H1 (cell line): Measurements from ENCODE around the gene STEAP2. TPM values are rescaled to one million over a fixed set of nuclear protein-coding genes. Genes with fewer than 3 reads are reported as not detected.

Experiments
- CTCF ChIA-PET: fragments of 300-600 bp; sonication (Branson Sonifier 250); formaldehyde crosslinking; loops from one replicate; lab custom pipeline; 2021; ENCODE audit not compliant: partially characterized antibody; lab: Charles Lee
- POLR2A ChIA-PET: fragments of 300-600 bp; sonication (Branson Sonifier 250); formaldehyde crosslinking; loops from one replicate; lab custom pipeline; 2021; ENCODE audit warnings: inconsistent platforms; ENCODE audit not compliant: partially characterized antibody; lab: Charles Lee
- DNase-seq, 2 experiments: peaks; one replicate each; pipeline versions ENCODE4 v3.0.0 to v3.0.0-alpha.2; 2010 to 2022; ENCODE audit warnings: low spot score in 2 of 2, low read depth in 1 of 2, mixed read lengths in 1 of 2
- FAIRE-seq: peaks from 2 replicates; lab custom pipeline; 2011; peaks lifted over from hg19 to GRCh38; lab: Jason Lieb, UNC
- H2AFZ ChIP-seq: 2 replicates; pipeline ENCODE4 v1.8.1; 2012; ENCODE audit warnings: low read length, inconsistent platforms
- H2AK5ac ChIP-seq: 2 replicates; pipeline ENCODE4 v1.6.1; 2013; ENCODE audit warnings: low read depth, low read length
- H2BK120ac ChIP-seq: replicated peaks from 2 replicates; pipeline ENCODE3; 2013; ENCODE audit warnings: low read depth, low read length, inconsistent platforms
- H2BK12ac ChIP-seq: 2 replicates; pipeline ENCODE4 v1.6.1; 2013; ENCODE audit warnings: low read depth, low read length
- H2BK15ac ChIP-seq: 2 replicates; pipeline ENCODE4 v1.6.1; 2013; ENCODE audit warnings: low read length
- H2BK20ac ChIP-seq: 2 replicates; pipeline ENCODE4 v1.6.1; 2013; ENCODE audit warnings: low read length
- H2BK5ac ChIP-seq: 2 replicates; pipeline ENCODE4 v1.6.1; 2013; ENCODE audit warnings: low read depth, low read length
- H3K14ac ChIP-seq: 2 replicates; pipeline ENCODE4 v1.6.1; 2013; ENCODE audit warnings: inconsistent platforms; ENCODE audit not compliant: insufficient read length
- H3K18ac ChIP-seq: 2 replicates; pipeline ENCODE4 v1.6.1; 2013; ENCODE audit warnings: low read length; ENCODE audit errors: extremely low read depth
- H3K23ac ChIP-seq: 2 replicates; pipeline ENCODE4 v1.6.1; 2013; ENCODE audit warnings: inconsistent platforms; ENCODE audit not compliant: insufficient read length
- H3K23me2 ChIP-seq: 2 replicates; pipeline ENCODE4 v1.6.1; 2013; ENCODE audit warnings: low read depth, low read length
- H3K27ac ChIP-seq: 2 replicates; pipeline ENCODE4 v1.6.1; 2011; ENCODE audit warnings: low read depth, low read length, inconsistent platforms
- H3K27me3 ChIP-seq, 4 experiments: replicated peaks in 1 of 4; 1 replicate in 1 of 4; 2 replicates in 3 of 4; pipeline versions ENCODE4 v1.6.1 to v1.8.1; 2011 to 2013; ENCODE audit warnings: low read length in 3 of 4, mild to moderate bottlenecking in 3 of 4, inconsistent platforms in 2 of 4, mixed read lengths in 2 of 4, moderate library complexity in 1 of 4; ENCODE audit not compliant: control insufficient read depth in 3 of 4, insufficient read depth in 3 of 4; ENCODE audit errors: extremely low read depth in 1 of 4
- H3K36me3 ChIP-seq, 4 experiments: 2 replicates each; pipeline versions ENCODE4 v1.6.1 to v1.8.1; 2011 to 2013; ENCODE audit warnings: mild to moderate bottlenecking in 4 of 4, low read length in 3 of 4, moderate library complexity in 2 of 4, control low read depth in 1 of 4, inconsistent platforms in 1 of 4; ENCODE audit not compliant: insufficient read depth in 4 of 4, control insufficient read depth in 2 of 4
- H3K4ac ChIP-seq: replicated peaks from 2 replicates; pipeline ENCODE3; 2013; ENCODE audit warnings: low read length, low read depth, mixed read lengths, inconsistent platforms; ENCODE audit not compliant: insufficient read length
- H3K4me1 ChIP-seq, 4 experiments: replicated peaks in 1 of 4; 1 replicate in 1 of 4; 2 replicates in 3 of 4; pipeline versions ENCODE4 v1.6.1 to v1.8.1; 2011 to 2013; ENCODE audit warnings: low read length in 3 of 4, inconsistent platforms in 2 of 4, mixed read lengths in 1 of 4; ENCODE audit not compliant: insufficient read depth in 4 of 4, control insufficient read depth in 3 of 4
- H3K4me2 ChIP-seq, 2 experiments: 2 replicates each; pipeline versions ENCODE4 v1.6.1 to v1.8.1; 2011 to 2013; ENCODE audit warnings: low read depth in 2 of 2, low read length in 2 of 2, control low read depth in 1 of 2, inconsistent platforms in 1 of 2, mild to moderate bottlenecking in 1 of 2; ENCODE audit not compliant: insufficient read depth in 1 of 2
- H3K4me3 ChIP-seq, 4 experiments: fragments of 200-600, 300-600 bp in 1 of 4; sonication (generic), shearing (Covaris generic), sonication (Bioruptor Twin) in 1 of 4; 2 replicates each; pipeline versions ENCODE4 v1.5.1 to v1.8.1; 2011 to 2016; ENCODE audit warnings: low read length in 4 of 4, low read depth in 3 of 4, control low read depth in 2 of 4, inconsistent platforms in 2 of 4, mild to moderate bottlenecking in 2 of 4, mixed read lengths in 1 of 4, moderate library complexity in 1 of 4; ENCODE audit not compliant: insufficient read depth in 2 of 4; ENCODE audit errors: extremely low read depth in 1 of 4
- H3K56ac ChIP-seq: replicated peaks from 2 replicates; pipeline ENCODE3; 2013; ENCODE audit warnings: low read depth, mild to moderate bottlenecking, mixed read lengths, low read length, inconsistent platforms; ENCODE audit not compliant: insufficient read length
- H3K79me1 ChIP-seq: 2 replicates; pipeline ENCODE4 v1.6.1; 2013; ENCODE audit warnings: low read depth, low read length, control low read depth
- H3K79me2 ChIP-seq, 2 experiments: 2 replicates each; pipeline versions ENCODE4 v1.6.1 to v1.8.1; 2012 to 2013; ENCODE audit warnings: low read length in 2 of 2, mild to moderate bottlenecking in 2 of 2, inconsistent platforms in 1 of 2; ENCODE audit not compliant: insufficient read depth in 2 of 2, control insufficient read depth in 1 of 2
- H3K9ac ChIP-seq, 4 experiments: replicated peaks in 1 of 4; 1 replicate in 1 of 4; 2 replicates in 3 of 4; pipeline versions ENCODE4 v1.6.1 to v1.8.1; 2011 to 2013; ENCODE audit warnings: low read depth in 3 of 4, low read length in 3 of 4, control low read depth in 2 of 4, mild to moderate bottlenecking in 2 of 4, moderate library complexity in 2 of 4, inconsistent platforms in 1 of 4; ENCODE audit errors: extremely low read depth in 1 of 4
- H3K9me3 ChIP-seq, 2 experiments: 2 replicates each; pipeline versions ENCODE4 v1.6.1 to v1.8.1; 2012 to 2013; ENCODE audit warnings: mild to moderate bottlenecking in 2 of 2, moderate library complexity in 2 of 2, control low read depth in 1 of 2, inconsistent platforms in 1 of 2, low read depth in 1 of 2, low read length in 1 of 2, mixed read lengths in 1 of 2; ENCODE audit not compliant: insufficient read depth in 2 of 2
- H4K20me1 ChIP-seq, 2 experiments: replicated peaks in 1 of 2; 2 replicates each; pipeline versions ENCODE3 to v1.8.1; 2011 to 2013; ENCODE audit warnings: inconsistent platforms in 2 of 2, low read length in 2 of 2, mild to moderate bottlenecking in 1 of 2; ENCODE audit not compliant: insufficient read depth in 2 of 2, control insufficient read depth in 1 of 2
- H4K5ac ChIP-seq: 2 replicates; pipeline ENCODE4 v1.6.1; 2013; ENCODE audit warnings: low read length, low read depth, mixed read lengths, inconsistent platforms; ENCODE audit not compliant: insufficient read length
- H4K8ac ChIP-seq: 2 replicates; pipeline ENCODE4 v1.8.0; 2013; ENCODE audit warnings: mild to moderate bottlenecking, moderate library complexity, low read length, inconsistent platforms; ENCODE audit not compliant: insufficient read depth; ENCODE audit errors: extremely low read depth
- H4K91ac ChIP-seq: replicated peaks from 2 replicates; pipeline ENCODE3; 2013; ENCODE audit warnings: low read length, mixed read lengths, inconsistent platforms; ENCODE audit not compliant: insufficient read length
- KDM4A ChIP-seq: IDR thresholded peaks from one replicate; pipeline ENCODE4 v1.7.1; 2012; ENCODE audit warnings: low read depth, mild to moderate bottlenecking, moderate library complexity, low read length, inconsistent platforms; ENCODE audit not compliant: severe bottlenecking
- polyA plus RNA-seq, 7 experiments: library from polyadenylated mRNA; depleted of rRNA in 3 of 7; stranded (reverse) in 5 of 7; unstranded in 2 of 7; fragments of >200 nt in 5 of 7; fragments of 200-250 nt in 2 of 7; gene quantifications; 1 replicate in 5 of 7; 2 replicates in 1 of 7; 4 replicates in 1 of 7; pipeline versions ENCODE4 v1.2.1 to v1.2.3, GENCODE V29; 2011 to 2013; ENCODE audit warnings: missing spikeins in 2 of 7, mixed read lengths in 2 of 7
- total RNA-seq: library from RNA; stranded (reverse); fragmentation: NEBNext Ultra II Directional; extraction: Animal tissue kit (Norgen Biotek cat#: 25700); gene quantifications from 2 replicates; pipeline ENCODE4 v1.2.1, GENCODE V29; 2021

The STEAP2 gene
- total and polyA plus RNA-seq, 2 of the 8 experiments (the other 6 are each of a cell fraction or from before 2014, with no cell fraction given) = 13.4 to 18.4 TPM

GRCh38 chr7:90180649-90181048 lies 30.9 kb upstream of the STEAP2 start:
- peak overlapping the region; percentile 0; the same call in 1 of the 2 replicates for H2AFZ ChIP-seq
- FAIRE-seq = no peak
- no peak overlapping the region for H3K18ac ChIP-seq
- H3K4me1 ChIP-seq = peaks cover 0 to 3% (median 0%) of the 10 kb centered on the region in 4 experiments; a peak in 2 of 7 replicates
- no peaks in the 10 kb centered on the region for H3K36me3 ChIP-seq
- H3K79me2 ChIP-seq = no peaks in the 10 kb centered on the region
- H3K9me3 ChIP-seq = peaks cover 9 to 10% of the 10 kb centered on the region in 2 experiments; a peak in 3 of 4 replicates
- no peaks in the 10 kb centered on the region for H4K20me1 ChIP-seq
- no peak overlapping the region for H4K5ac ChIP-seq
- no peak overlapping the region for H2BK15ac ChIP-seq
- H3K9ac ChIP-seq = no peak overlapping the region
- H3K4ac ChIP-seq = no peak overlapping the region
- POLR2A ChIA-PET = no interaction called here
- H2BK20ac ChIP-seq = no peak overlapping the region
- no peak overlapping the region for H3K4me3 ChIP-seq
- no peak overlapping the region for H3K27ac ChIP-seq
- DNase-seq = no peak
- no peak overlapping the region for H2BK120ac ChIP-seq
- no peaks in the 10 kb centered on the region for H3K27me3 ChIP-seq
- H3K79me1 ChIP-seq = no peaks in the 10 kb centered on the region
- H3K4me2 ChIP-seq = no peak overlapping the region
- no peak overlapping the region for H3K56ac ChIP-seq
- no peak overlapping the region for H4K8ac ChIP-seq
- no peak overlapping the region for H4K91ac ChIP-seq
- no peak overlapping the region for H3K14ac ChIP-seq
- CTCF ChIA-PET = no interaction called here
- H2BK12ac ChIP-seq = no peak overlapping the region
- H2AK5ac ChIP-seq = no peak overlapping the region
- H2BK5ac ChIP-seq = no peak overlapping the region
- H3K23ac ChIP-seq = no peak overlapping the region
- no peaks in the 10 kb centered on the region for H3K23me2 ChIP-seq
- no peak for TF ChIP-seq KDM4A
